Ovary (tissue), 9 donors: ENCODE data around the gene HELB. TPM values are rescaled to one million over a fixed set of nuclear protein-coding genes. Genes with fewer than 3 reads are reported as not detected.

Experiments
- DNase-seq, 5 donors: peaks; one replicate each; pipeline ENCODE4 v3.0.0-alpha.2; 2019 to 2020
- H3K27ac ChIP-seq, 2 donors: fragments of 200-600 bp; one replicate each; pipeline versions ENCODE4 v1.5.1 to v1.8.0; 2019 to 2022
- H3K27me3 ChIP-seq: fragments of 200-600 bp; one replicate; pipeline ENCODE4 v1.8.0; 2022
- H3K36me3 ChIP-seq: fragments of 200-600 bp; sonication (generic); one replicate; pipeline ENCODE4 v1.5.1; 2019
- H3K4me1 ChIP-seq: one replicate; pipeline ENCODE4 v1.8.1; 2013; ENCODE audit warnings: mild to moderate bottlenecking, moderate library complexity; ENCODE audit not compliant: insufficient read depth
- H3K4me3 ChIP-seq: fragments of 200-600 bp; sonication (generic); one replicate; pipeline ENCODE4 v1.5.1; 2017
- H3K9me3 ChIP-seq, 2 donors: fragments of 200-600 bp in 1 of 2; sonication (generic) in 1 of 2; one replicate each; pipeline versions ENCODE4 v1.5.1 to v1.8.1; 2013 to 2019; ENCODE audit warnings: mild to moderate bottlenecking in 1 of 2, moderate library complexity in 1 of 2
- EP300 ChIP-seq: sonication (generic); formaldehyde crosslinking; IDR thresholded peaks from one replicate; pipeline ENCODE4 v1.6.1; 2017; ENCODE audit warnings: antibody characterized with exemption
- POLR2A ChIP-seq: fragments of 450-650 bp; IDR thresholded peaks from one replicate; pipeline ENCODE4 v1.6.1; 2017; ENCODE audit warnings: antibody characterized with exemption, mild to moderate bottlenecking, moderate library complexity
- WGBS, 3 donors: extraction: QIAGEN DNeasy Blood & Tissue Kit in 1 of 3; methylation state at CpG; one replicate each; pipeline versions ENCODE4 v1.1.5 to v1.1.7; 2013 to 2017; 5-methylcytosine and 5-hydroxymethylcytosine counted together
- intact Hi-C, 4 donors: fragments of 100-400 bp; cut with DNase I; formaldehyde crosslinking; loops; one replicate each; pipeline versions ENCODE4 v1.11.0 to v1.15.1; 2022 to 2023
- polyA plus RNA-seq, 2 donors: library from polyadenylated mRNA; stranded (reverse); fragments of 200-250 nt in 1 of 2; fragments of 350-450 nt in 1 of 2; fragmentation: Illumina TruSeq in 1 of 2; extraction: RNeasy Lipid Tissue Mini Kit (QIAGEN cat#74804) in 1 of 2; gene quantifications; one replicate each; pipeline ENCODE4 v1.2.3, GENCODE V29; 2013 to 2014
- total RNA-seq, 7 donors: library from RNA; depleted of rRNA in 2 of 7; stranded (reverse); fragments of >200 nt in 2 of 7; fragmentation: NEBNext Ultra II Directional in 3 of 7; extraction: Animal tissue kit (Norgen Biotek cat#: 25700) in 3 of 7; gene quantifications; one replicate each; pipeline versions ENCODE4 v1.1.0 to v1.2.4, GENCODE V29; 2016 to 2023
- TF ChIP-seq, protein P1 (sequence below), 3 donors: fragments of 450-650 bp in 2 of 3; fragments of 200-600 bp in 1 of 3; IDR thresholded peaks; one replicate each; pipeline versions ENCODE4 v1.5.1 to v1.8.0; 2016 to 2022; ENCODE audit warnings: antibody characterized with exemption in 3 of 3, mild to moderate bottlenecking in 1 of 3
- donor health status: DM: no; HTN: no; CAD: no; lungs with moderate emphysema.
- donor health status: DM: no; HTN: no; CAD: no.
- donor health status: Bipolar disorder and iron deficiency.
- donor health status: DM: yes; HTN: yes; CAD: no.
- donor health status: DM: no; HTN: no; CAD: no.
- donor health status: DM: yes; HTN: yes; CAD: no.

HELB gene
- total and polyA plus RNA-seq, 9 donors = 1.1 to 6.7 (median 3.7) TPM

DNA sequence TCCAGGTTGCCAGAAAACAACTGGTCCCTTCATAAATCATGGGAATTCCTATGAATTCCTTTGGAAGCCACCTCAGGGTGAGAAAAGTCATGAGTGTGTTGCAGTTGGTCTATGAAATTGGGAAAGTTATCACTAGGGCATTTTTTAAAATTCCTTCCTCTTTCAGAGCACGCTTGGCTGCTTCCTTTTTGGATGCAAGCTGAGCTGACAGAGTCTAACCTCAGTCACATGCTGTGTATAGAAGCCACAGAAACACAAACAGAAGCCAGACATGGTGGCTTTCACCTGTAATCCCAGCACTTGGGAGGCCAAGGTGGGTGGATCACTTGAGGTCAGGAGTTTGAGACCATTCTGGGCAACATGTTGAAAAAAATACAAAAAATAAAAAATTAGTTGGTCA is 21.7 kb upstream of the HELB start:
- H3K27ac ChIP-seq = no peak overlapping the region
- no peak for TF ChIP-seq EP300
- TF ChIP-seq, protein P1, sequence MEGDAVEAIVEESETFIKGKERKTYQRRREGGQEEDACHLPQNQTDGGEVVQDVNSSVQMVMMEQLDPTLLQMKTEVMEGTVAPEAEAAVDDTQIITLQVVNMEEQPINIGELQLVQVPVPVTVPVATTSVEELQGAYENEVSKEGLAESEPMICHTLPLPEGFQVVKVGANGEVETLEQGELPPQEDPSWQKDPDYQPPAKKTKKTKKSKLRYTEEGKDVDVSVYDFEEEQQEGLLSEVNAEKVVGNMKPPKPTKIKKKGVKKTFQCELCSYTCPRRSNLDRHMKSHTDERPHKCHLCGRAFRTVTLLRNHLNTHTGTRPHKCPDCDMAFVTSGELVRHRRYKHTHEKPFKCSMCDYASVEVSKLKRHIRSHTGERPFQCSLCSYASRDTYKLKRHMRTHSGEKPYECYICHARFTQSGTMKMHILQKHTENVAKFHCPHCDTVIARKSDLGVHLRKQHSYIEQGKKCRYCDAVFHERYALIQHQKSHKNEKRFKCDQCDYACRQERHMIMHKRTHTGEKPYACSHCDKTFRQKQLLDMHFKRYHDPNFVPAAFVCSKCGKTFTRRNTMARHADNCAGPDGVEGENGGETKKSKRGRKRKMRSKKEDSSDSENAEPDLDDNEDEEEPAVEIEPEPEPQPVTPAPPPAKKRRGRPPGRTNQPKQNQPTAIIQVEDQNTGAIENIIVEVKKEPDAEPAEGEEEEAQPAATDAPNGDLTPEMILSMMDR (IDR thresholded peaks at IDR 0.05) = no peak
- no peak for TF ChIP-seq POLR2A
- intact Hi-C loops = no loop called here
- H3K36me3 ChIP-seq = no peaks in the 10 kb centered on the region
- 91 to 96% (median 96%) methylated on average over 1 of the region's 1 CpG for whole genome bisulfite sequencing, 3 donors
- no peak overlapping the region for H3K4me3 ChIP-seq
- no peak for DNase-seq
- H3K27me3 ChIP-seq = no peaks in the 10 kb centered on the region
- no peaks in the 10 kb centered on the region for H3K4me1 ChIP-seq
- no peaks in the 10 kb centered on the region for H3K9me3 ChIP-seq

DNA sequence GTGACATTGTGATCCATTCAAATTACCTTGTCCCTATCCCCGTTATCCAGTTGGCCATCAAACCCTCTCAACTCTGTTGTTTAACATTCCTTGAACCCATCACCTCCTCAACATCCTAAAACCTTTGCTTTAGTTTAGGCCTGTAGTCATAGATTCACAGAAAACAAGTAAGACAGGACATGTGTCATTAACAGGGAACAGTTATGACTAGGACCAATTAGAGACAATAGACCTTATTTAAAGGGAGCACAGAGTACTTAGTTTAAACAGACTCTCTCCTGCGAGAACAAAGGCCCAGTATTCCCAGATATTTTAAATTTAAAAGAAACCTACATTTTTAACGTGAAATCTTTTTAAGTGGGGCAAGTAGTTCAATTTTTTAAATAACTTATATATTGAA is 20.0 kb upstream of the HELB start:
- Histone ChIP-seq H3K27ac (no peak overlapping the region), H3K4me1 (no peaks in the 10 kb centered on the region), H3K36me3 (no peaks in the 10 kb centered on the region), H3K27me3 (no peaks in the 10 kb centered on the region), H3K4me3 (no peak overlapping the region), H3K9me3 (no peaks in the 10 kb centered on the region)
- TF ChIP-seq, protein P1 (IDR thresholded peaks at IDR 0.05) = no peak
- TF ChIP-seq EP300 = no peak
- TF ChIP-seq POLR2A = no peak
- intact Hi-C loops = no loop called here
- no peak for DNase-seq
- WGBS, 3 donors = 79 to 90% (median 88%) methylated on average over 3 of the region's 3 CpGs

DNA sequence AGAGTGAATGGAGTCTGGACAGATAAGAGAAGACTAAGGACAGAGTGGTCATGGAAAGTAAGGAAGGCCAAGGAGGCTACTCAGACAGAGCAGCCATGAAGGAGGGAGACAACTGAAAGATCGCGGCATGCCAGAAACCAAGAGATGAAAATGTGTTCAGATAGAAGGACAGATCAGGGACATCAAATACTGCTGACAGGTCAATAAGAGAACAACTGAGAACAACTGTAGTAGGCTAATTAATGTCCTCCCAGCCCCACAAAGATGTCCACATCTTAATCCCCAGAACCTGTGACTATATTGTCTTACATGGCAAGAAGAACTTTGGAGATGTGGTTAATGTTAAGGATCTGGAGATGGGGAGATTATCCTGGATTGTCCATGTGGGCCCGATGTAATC is 15.0 kb upstream of the HELB start:
- Histone ChIP-seq H3K9me3 (no peaks in the 10 kb centered on the region), H3K27me3 (no peaks in the 10 kb centered on the region), H3K36me3 (no peaks in the 10 kb centered on the region), H3K4me1 (no peaks in the 10 kb centered on the region), H3K4me3 (no peak overlapping the region), H3K27ac (no peak overlapping the region)
- TF ChIP-seq POLR2A (no peak), EP300 (no peak)
- TF ChIP-seq, protein P1 (IDR thresholded peaks at IDR 0.05) = no peak
- WGBS, 3 donors = 95 to 99% (median 98%) methylated on average over 3 of the region's 3 CpGs
- intact Hi-C loops = no loop called here
- DNase-seq = no peak

DNA sequence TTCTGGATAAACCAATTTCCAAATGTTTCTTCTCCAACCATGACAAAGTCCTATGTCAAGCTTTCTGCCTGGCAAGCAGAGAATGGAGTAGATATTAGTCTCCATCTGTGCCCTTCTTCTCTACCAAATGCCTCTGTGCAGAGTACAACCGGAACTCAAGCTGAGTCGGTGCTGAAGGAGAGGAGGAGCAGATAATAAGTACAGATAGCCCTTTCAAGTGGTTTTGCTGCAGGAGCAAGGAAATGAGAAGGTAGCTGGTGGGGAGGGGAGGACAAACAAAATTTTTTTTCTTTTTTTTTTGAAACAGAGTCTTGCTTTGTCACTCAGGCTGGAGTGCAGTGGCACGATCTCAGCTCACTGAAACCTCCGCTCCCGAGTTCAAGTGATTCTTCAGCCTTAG is 14.2 kb upstream of the HELB start:
- WGBS, 3 donors = 87 to 92% (median 88%) methylated on average over 5 of the region's 5 CpGs
- no peak overlapping the region for H3K27ac ChIP-seq
- intact Hi-C loops = no loop called here
- TF ChIP-seq EP300 (no peak), POLR2A (no peak)
- TF ChIP-seq, protein P1 (IDR thresholded peaks at IDR 0.05) = no peak
- no peaks in the 10 kb centered on the region for H3K27me3 ChIP-seq
- no peak overlapping the region for H3K4me3 ChIP-seq
- no peaks in the 10 kb centered on the region for H3K9me3 ChIP-seq
- no peaks in the 10 kb centered on the region for H3K36me3 ChIP-seq
- H3K4me1 ChIP-seq = no peaks in the 10 kb centered on the region
- DNase-seq = no peak

DNA sequence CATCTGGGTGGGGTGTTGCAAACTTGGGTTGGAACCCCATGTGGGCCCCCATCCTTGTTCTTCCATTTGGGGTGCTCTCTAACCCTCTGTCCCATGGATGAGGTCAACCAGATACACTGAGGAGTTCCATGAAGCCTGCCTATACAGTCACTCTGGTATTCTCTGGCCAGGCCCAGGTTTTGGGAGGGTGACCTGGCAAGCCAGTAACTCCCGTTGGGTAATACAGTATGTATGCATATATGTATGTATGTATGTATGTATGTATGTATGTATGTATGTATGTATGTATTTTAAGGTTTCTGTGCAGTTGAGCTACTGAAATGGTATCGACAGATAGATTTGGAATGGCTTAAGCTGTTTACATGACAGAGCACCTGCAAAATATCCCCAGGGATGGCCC is 12.8 kb upstream of the HELB start:
- 86 to 89% (median 89%) methylated on average over 2 of the region's 2 CpGs for WGBS, 3 donors
- H3K9me3 ChIP-seq = no peaks in the 10 kb centered on the region
- H3K4me3 ChIP-seq = no peak overlapping the region
- no peak overlapping the region for H3K27ac ChIP-seq
- H3K4me1 ChIP-seq = no peaks in the 10 kb centered on the region
- no peaks in the 10 kb centered on the region for H3K36me3 ChIP-seq
- no peaks in the 10 kb centered on the region for H3K27me3 ChIP-seq
- intact Hi-C loops = no loop called here
- no peak for DNase-seq
- TF ChIP-seq EP300 = no peak
